Activated T-helper 2 cell treated with anti-CD3 and anti-CD28 coated beads, Interferon-gamma antibody, Interleukin-2, Interleukin-4, amounts not matched to agents 10 μg/mL and 5 μg/mL and 100 μg/mL, durations not matched to agents 14 hours and 24 hours and 36 hours (primary cell): Measurements from ENCODE around the gene ZNF133. TPM values are rescaled to one million over a fixed set of nuclear protein-coding genes. Genes with fewer than 3 reads are reported as not detected.

Experiments used
- DNase-seq: peaks from one replicate; pipeline ENCODE4 v3.0.0; 2021; ENCODE audit warnings: low spot score
- H3K27ac Mint-ChIP-seq: one replicate; pipeline ENCODE4 v1.8.0; 2021; ENCODE audit warnings: mixed read lengths
- H3K27me3 Mint-ChIP-seq: one replicate; pipeline ENCODE4 v1.8.0; 2021; ENCODE audit warnings: low read depth, mixed read lengths
- H3K36me3 Mint-ChIP-seq: one replicate; pipeline ENCODE4 v1.8.0; 2021; ENCODE audit warnings: low read depth, mixed read lengths
- H3K4me1 Mint-ChIP-seq: one replicate; pipeline ENCODE4 v1.8.0; 2021; ENCODE audit warnings: low read depth, mixed read lengths
- H3K4me3 Mint-ChIP-seq: one replicate; pipeline ENCODE4 v1.8.0; 2021; ENCODE audit warnings: low read depth, mild to moderate bottlenecking, moderate library complexity, mixed read lengths
- H3K9me3 Mint-ChIP-seq: one replicate; pipeline ENCODE4 v1.8.0; 2021; ENCODE audit warnings: mixed read lengths
- intact Hi-C: fragments of 100-400 bp; cut with micrococcal nuclease; formaldehyde crosslinking; loops from one replicate; pipeline ENCODE4 v1.15.1; 2023
- total RNA-seq: library from RNA; stranded (reverse); gene quantifications from 2 replicates; pipeline ENCODE4 v1.2.3, GENCODE V29; 2022

Gene ZNF133
- total RNA-seq, 1 donor from 2014 or later, result 8.7 TPM

DNA sequence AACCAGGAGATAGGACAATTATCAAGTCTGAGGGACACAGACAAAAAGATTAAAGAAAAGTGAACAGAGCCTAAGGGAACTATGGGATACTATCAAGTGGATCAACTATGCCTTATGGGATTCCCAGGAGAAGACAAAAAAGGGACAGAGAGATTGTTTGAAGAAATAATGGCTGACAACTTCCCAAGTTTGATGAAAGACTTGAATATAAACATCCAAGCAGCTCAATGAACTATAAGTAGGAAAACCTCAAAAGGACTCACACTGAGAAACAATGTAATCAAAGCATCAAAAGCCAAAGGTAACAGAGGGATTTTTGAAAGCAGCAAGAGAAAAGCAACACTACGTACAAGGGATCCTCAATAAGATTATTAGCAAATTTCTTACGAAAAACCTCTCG lies 11.0 kb downstream of the ZNF133 start:
- Mint-ChIP-seq H3K27me3 (no peaks in the 10 kb centered on the region), H3K4me3 (no peak overlapping the region), H3K27ac (no peak overlapping the region), H3K9me3 (peaks cover 11% of the 10 kb centered on the region), H3K4me1 (no peaks in the 10 kb centered on the region), H3K36me3 (peaks cover 19% of the 10 kb centered on the region)
- intact Hi-C loops, result no loop called here
- no peak for DNase-seq

DNA sequence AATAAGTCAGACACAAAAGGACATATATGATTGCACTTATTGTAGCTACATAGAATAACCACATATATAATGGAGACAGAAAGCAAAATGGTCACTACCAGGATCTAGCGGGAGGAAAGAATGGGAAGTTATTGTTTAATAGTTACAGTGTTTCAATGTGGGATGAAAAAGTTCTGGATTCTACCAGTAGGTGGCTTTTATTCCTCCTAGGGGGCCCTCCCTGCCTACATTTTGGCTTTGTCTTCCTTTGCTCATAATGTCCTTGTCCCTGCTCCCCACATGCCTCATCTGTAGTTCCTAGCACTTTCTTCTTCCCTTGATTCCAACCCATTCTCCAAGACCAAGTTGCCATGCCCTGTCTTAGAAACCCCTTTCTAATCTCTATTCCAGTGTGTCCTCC lies 16.3 kb downstream of the ZNF133 start:
- Mint-ChIP-seq H3K9me3 (no peaks in the 10 kb centered on the region), H3K27ac (no peak overlapping the region), H3K4me1 (no peaks in the 10 kb centered on the region), H3K4me3 (no peak overlapping the region), H3K36me3 (peaks cover 7% of the 10 kb centered on the region), H3K27me3 (no peaks in the 10 kb centered on the region)
- intact Hi-C loops, result no loop called here
- DNase-seq, result no peak

DNA sequence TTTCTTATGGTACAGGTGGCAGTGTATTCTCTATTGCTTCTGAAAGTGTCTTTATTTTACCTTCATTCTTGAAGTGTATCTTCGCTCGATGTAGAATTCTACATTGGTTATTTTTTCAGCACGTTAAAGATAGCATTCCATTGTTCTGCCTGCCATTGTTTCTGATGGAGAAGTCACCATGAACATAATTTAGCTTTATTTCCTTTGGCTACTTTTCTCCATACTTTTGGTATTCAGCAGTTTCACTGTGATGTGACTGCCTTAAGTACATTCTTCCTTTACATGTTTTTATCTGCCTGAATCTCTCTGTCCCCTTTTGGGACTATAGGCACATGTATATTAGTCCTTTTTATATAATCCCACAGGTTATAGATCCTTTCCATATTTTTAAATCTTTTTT lies 19.0 kb downstream of the ZNF133 start:
- H3K27ac Mint-ChIP-seq, result no peak overlapping the region
- no peak for DNase-seq
- peaks cover 8% of the 10 kb centered on the region for H3K36me3 Mint-ChIP-seq
- H3K9me3 Mint-ChIP-seq, result no peaks in the 10 kb centered on the region
- no peaks in the 10 kb centered on the region for H3K4me1 Mint-ChIP-seq
- no peaks in the 10 kb centered on the region for H3K27me3 Mint-ChIP-seq
- H3K4me3 Mint-ChIP-seq, result no peak overlapping the region
- intact Hi-C loops, result no loop called here

- no peaks in the 10 kb centered on the region for H3K27me3 Mint-ChIP-seq
- no peaks in the 10 kb centered on the region for H3K9me3 Mint-ChIP-seq
- no peak overlapping the region for H3K27ac Mint-ChIP-seq
- DNase-seq, result no peak
- H3K4me3 Mint-ChIP-seq, result no peak overlapping the region
- peaks cover 10% of the 10 kb centered on the region for H3K36me3 Mint-ChIP-seq
- no peaks in the 10 kb centered on the region for H3K4me1 Mint-ChIP-seq
- intact Hi-C loops, result no loop called here
These were observed 21.7 kb downstream of the ZNF133 start for GRCh38 chr20:18310051-18310450.

GRCh38 chr20:18310592-18310991 lies 22.3 kb downstream of the ZNF133 start:
- no peaks in the 10 kb centered on the region for H3K27me3 Mint-ChIP-seq
- no peaks in the 10 kb centered on the region for H3K9me3 Mint-ChIP-seq
- no peak overlapping the region for H3K4me3 Mint-ChIP-seq
- H3K36me3 Mint-ChIP-seq, result peaks cover 15% of the 10 kb centered on the region
- H3K4me1 Mint-ChIP-seq, result no peaks in the 10 kb centered on the region
- intact Hi-C loops, result no loop called here
- no peak for DNase-seq
- H3K27ac Mint-ChIP-seq, result no peak overlapping the region

DNA sequence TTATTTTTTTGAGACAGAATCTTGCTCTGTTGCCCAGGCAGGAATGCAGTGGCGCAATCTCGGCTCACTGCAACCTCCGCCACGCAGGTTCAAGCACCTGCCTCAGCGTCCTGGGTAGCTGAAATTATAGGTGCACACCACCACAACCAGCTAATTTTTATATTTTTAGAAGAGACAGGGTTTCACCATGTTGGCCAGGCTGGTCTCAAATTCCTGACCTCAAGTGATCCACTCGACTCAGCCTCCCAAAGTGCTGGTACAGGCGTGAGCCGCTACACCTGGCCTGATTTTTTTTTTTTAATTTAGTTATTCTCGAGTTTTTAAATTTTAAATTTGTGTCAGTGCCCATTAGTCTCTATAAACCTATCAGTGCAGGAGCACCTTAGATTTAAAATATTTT lies 24.4 kb downstream of the ZNF133 start:
- Mint-ChIP-seq H3K9me3 (no peaks in the 10 kb centered on the region), H3K36me3 (peaks cover 20% of the 10 kb centered on the region)
- intact Hi-C loops, result no loop called here

GRCh38 chr20:18313411-18313810 lies 25.1 kb downstream of the ZNF133 start:
- Mint-ChIP-seq H3K27ac (no peak overlapping the region), H3K4me1 (no peaks in the 10 kb centered on the region), H3K4me3 (no peak overlapping the region), H3K36me3 (peaks cover 20% of the 10 kb centered on the region), H3K9me3 (no peaks in the 10 kb centered on the region), H3K27me3 (no peaks in the 10 kb centered on the region)
- intact Hi-C loops, result no loop called here
- no peak for DNase-seq

More for the DNA sequence above, 24.4 kb downstream of the ZNF133 start:
- Mint-ChIP-seq H3K4me3 (no peak overlapping the region), H3K4me1 (no peaks in the 10 kb centered on the region), H3K27ac (no peak overlapping the region), H3K27me3 (no peaks in the 10 kb centered on the region)
- DNase-seq, result no peak

DNA sequence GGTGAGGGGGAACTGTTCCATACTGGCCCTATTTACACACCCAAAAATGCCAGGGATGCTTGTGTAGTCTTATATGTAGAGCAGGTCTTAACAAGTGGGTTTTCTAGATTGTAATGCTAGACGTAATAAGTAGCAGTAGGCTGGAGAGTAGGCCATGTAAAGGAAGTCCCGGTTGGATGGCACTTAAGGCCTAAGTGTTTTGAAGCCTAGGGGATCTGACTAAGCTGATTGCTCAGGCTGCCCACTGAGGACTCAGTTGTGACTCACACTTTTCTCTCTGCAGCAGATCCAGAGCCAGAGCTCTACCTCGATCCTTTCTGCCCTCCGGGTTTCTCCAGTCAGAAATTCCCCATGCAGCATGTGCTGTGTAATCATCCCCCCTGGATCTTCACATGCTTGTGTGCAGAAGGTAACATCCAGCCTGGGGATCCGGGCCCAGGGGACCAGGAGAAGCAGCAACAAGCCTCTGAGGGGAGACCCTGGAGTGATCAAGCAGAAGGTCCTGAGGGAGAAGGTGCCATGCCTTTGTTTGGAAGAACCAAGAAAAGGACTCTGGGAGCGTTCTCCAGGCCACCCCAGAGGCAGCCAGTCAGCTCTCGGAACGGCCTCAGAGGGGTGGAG lies 26.6 kb downstream of the ZNF133 start:
- Mint-ChIP-seq H3K4me1 (no peaks in the 10 kb centered on the region), H3K27me3 (peaks cover 2% of the 10 kb centered on the region), H3K9me3 (no peaks in the 10 kb centered on the region), H3K4me3 (no peak overlapping the region), H3K27ac (no peak overlapping the region), H3K36me3 (peaks cover 12% of the 10 kb centered on the region)
- DNase-seq, result no peak
- intact Hi-C loops, result no loop called here

- Mint-ChIP-seq H3K36me3 (peaks cover 12% of the 10 kb centered on the region), H3K4me1 (no peaks in the 10 kb centered on the region), H3K4me3 (no peak overlapping the region), H3K9me3 (no peaks in the 10 kb centered on the region), H3K27me3 (peaks cover 4% of the 10 kb centered on the region), H3K27ac (no peak overlapping the region)
- intact Hi-C loops, result no loop called here
- no peak for DNase-seq
These were observed 27.8 kb downstream of the ZNF133 start for GRCh38 chr20:18316166-18316565.

DNA sequence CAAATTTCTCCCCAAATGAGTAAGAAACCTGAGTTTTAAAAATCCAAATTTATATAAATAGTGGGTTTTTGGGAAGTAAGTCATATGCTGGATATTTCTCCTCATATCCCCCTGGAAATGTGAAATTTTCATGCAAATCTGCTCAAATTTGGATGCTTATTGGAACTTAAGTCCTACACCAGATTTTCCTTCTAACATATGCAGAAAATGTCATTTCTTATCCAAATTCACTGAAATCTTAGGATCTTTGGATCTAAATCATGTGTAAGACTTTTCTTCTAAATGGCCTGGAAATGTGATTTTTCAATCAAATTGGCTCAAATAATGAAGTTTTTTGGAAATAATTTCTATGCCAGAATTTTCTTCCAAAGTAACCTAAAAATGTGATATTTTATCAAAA lies 33.0 kb downstream of the ZNF133 start:
- H3K27me3 Mint-ChIP-seq, result peaks cover 4% of the 10 kb centered on the region
- H3K4me1 Mint-ChIP-seq, result no peaks in the 10 kb centered on the region
- H3K4me3 Mint-ChIP-seq, result no peak overlapping the region
- no peaks in the 10 kb centered on the region for H3K9me3 Mint-ChIP-seq
- no peaks in the 10 kb centered on the region for H3K36me3 Mint-ChIP-seq
- intact Hi-C loops, result no loop called here
- no peak for DNase-seq
- H3K27ac Mint-ChIP-seq, result no peak overlapping the region

- peaks cover 2% of the 10 kb centered on the region for H3K9me3 Mint-ChIP-seq
- no peaks in the 10 kb centered on the region for H3K36me3 Mint-ChIP-seq
- DNase-seq, result no peak
- H3K4me1 Mint-ChIP-seq, result no peaks in the 10 kb centered on the region
- no peak overlapping the region for H3K27ac Mint-ChIP-seq
- H3K27me3 Mint-ChIP-seq, result peaks cover 4% of the 10 kb centered on the region
- H3K4me3 Mint-ChIP-seq, result no peak overlapping the region
- intact Hi-C loops, result no loop called here
These were observed 33.9 kb downstream of the ZNF133 start for GRCh38 chr20:18321976-18322950.

- intact Hi-C loops, result no loop called here
- no peak overlapping the region for H3K27ac Mint-ChIP-seq
- H3K4me1 Mint-ChIP-seq, result no peaks in the 10 kb centered on the region
- no peak for DNase-seq
- no peaks in the 10 kb centered on the region for H3K36me3 Mint-ChIP-seq
- H3K27me3 Mint-ChIP-seq, result peaks cover 4% of the 10 kb centered on the region
- no peak overlapping the region for H3K4me3 Mint-ChIP-seq
- peaks cover 5% of the 10 kb centered on the region for H3K9me3 Mint-ChIP-seq
These were observed 35.4 kb downstream of the ZNF133 start for GRCh38 chr20:18323705-18324104.

GRCh38 chr20:18324596-18325089 lies 36.3 kb downstream of the ZNF133 start:
- H3K27ac Mint-ChIP-seq, result no peak overlapping the region
- peaks cover 12% of the 10 kb centered on the region for H3K9me3 Mint-ChIP-seq
- H3K36me3 Mint-ChIP-seq, result no peaks in the 10 kb centered on the region
- peaks cover 4% of the 10 kb centered on the region for H3K27me3 Mint-ChIP-seq
- H3K4me1 Mint-ChIP-seq, result no peaks in the 10 kb centered on the region
- intact Hi-C loops, result no loop called here
- H3K4me3 Mint-ChIP-seq, result no peak overlapping the region
- no peak for DNase-seq
